NB4 (cell line): ENCODE measurements around the gene RGR.
A peak's percentile ranks its signal among the peaks of the same experiment; 100 is the strongest.

ENCODE experiments used
- DNase-seq: peaks from one replicate; pipeline ENCODE4 v3.0.0; 2010; ENCODE audit warnings: low read depth
- H3K4me3 ChIP-seq: one replicate; pipeline ENCODE4 v1.5.1; 2011; ENCODE audit warnings: mild to moderate bottlenecking, low read depth, low read length, moderate library complexity
- CTCF ChIP-seq: IDR thresholded peaks from one replicate; pipeline ENCODE4 v1.5.1; 2012; ENCODE audit warnings: low read depth, low read length
- MAX ChIP-seq: IDR thresholded peaks from 2 replicates; pipeline ENCODE4 v1.6.1; 2011; ENCODE audit warnings: low read depth, low read length
- MYC ChIP-seq: IDR thresholded peaks from 2 replicates; pipeline ENCODE4 v1.6.1; 2011; ENCODE audit warnings: low read depth, low read length
- POLR2A ChIP-seq: IDR thresholded peaks from 2 replicates; pipeline ENCODE4 v1.6.1; 2011; ENCODE audit warnings: mild to moderate bottlenecking; ENCODE audit not compliant: insufficient read length; ENCODE audit errors: extremely low read depth

Gene RGR

DNA sequence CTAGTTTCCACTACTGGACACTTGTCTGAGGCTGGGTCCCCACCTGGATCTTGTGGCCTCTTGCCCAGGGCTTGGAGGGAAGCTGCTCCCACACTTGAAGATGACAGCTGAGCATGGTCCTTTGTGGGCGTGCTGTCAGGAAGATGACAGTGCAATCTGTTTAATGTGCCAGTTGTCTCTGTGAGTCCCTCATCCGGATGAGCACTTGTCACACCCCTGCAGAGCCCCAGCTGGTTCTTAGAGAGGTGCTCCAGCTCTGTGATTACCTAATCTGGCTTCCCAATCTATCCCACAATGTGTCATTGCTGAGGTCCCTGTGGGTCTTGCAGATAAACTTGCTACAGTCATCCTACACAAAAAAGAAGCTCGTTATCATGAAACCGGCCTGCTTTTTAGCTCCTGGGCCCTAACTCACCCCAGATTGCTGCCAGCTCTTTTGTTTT is 48.7 kb downstream of the RGR start:
- DNase-seq: peak; percentile 52
- TF ChIP-seq POLR2A (no peak), CTCF (no peak), MYC (no peak), MAX (no peak)
- H3K4me3 ChIP-seq: no peak overlapping the region

DNA sequence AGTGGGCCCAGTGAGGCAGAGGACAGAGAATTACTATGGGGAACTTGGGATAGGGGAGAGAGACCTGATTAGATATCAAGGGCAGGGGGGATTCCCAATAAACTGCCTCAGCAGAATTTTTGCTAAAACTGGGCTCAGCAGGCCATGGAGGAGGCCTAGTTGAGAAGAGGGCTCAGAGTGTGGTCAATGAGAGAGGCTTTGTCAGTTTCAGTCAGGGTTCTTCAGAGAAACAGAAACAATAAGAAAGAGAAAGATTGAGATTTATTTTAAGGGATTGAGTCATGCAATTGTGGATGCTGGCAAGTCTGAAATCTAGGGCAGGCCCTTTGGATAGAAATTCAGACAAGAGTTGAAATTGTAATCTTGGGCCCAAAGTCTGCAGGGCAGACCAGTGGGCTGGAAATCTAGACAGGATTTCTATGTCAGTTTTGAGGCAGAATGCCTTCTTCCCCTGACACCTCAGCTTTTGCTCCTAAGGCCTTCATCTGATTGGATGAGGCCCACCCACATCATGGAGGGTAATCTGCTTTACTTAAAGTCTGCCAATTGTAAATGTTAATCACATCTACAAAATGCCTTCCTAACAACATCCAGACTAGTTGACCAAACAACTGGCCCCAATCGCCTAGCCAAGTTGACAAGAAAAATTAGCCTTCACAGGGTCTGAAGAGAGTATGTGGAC is 50.1 kb downstream of the RGR start:
- TF ChIP-seq CTCF (no peak), MAX (no peak), POLR2A (no peak), MYC (no peak)
- DNase-seq: no peak
- H3K4me3 ChIP-seq: no peak overlapping the region

DNA sequence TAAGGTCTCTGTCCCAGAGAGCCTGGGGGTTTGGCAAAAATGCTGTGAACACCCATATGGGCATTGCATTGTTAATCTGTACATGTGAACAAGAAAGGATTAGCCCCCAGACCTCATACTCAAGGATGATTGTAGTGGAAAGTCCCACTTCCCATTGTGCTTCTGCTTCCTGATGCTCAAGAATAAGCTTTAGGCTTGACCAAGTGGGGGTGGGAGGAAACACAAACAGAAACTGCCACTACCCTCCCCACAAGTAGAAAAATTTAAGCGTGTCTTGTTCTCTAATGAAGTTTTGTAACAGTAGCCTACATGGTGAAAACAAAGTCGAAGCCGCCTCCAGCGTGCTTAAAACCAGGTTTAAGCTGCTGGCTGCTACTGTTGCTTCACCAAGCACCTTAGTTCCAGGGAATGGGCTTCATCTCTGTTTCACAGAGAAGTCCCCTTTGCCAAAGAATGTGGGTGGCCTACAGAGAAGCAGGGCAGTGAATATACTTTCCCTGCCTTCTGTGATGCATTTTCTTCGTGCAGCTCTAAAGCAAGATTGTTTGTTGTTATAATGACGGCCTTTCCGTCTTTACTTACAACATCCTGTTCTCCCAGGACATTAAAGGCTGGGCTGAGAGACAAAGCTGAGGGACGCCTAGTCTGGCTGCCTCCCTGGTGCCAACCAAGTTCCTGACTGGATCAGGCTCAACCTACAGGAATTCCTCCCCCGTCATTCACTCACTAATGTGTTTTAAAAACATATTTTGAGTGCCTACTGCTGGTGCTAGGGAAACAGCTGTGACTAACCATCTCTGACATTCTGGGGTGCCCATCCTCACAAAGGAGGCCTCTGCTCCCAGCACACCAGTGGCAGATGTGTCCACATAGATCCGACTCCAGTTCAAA is 51.5 kb downstream of the RGR start:
- TF ChIP-seq MAX (no peak), MYC (no peak), POLR2A (no peak), CTCF (no peak)
- H3K4me3 ChIP-seq: no peak overlapping the region
- no peak for DNase-seq

DNA sequence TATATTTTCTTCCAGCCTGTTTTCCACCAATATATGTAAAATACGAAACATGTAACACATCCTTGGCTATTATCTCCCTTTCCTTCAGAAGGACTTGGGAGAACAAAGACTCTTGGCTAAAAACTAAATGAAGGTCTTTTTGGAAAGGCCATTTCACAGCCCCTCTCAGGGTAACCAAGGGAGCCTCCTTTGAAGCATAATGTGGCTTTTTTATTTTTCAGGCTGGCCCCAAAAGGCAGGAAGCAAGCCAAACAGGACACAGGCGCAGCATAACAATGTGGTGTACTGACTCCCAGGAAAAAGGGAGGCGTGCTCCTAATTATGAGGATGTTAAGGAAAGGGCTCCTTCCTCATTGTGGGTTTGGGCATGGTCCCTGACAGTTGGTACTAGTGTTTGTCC is 53.2 kb downstream of the RGR start:
- DNase-seq: no peak
- TF ChIP-seq MYC (no peak), POLR2A (no peak), CTCF (no peak), MAX (no peak)
- H3K4me3 ChIP-seq: no peak overlapping the region

DNA sequence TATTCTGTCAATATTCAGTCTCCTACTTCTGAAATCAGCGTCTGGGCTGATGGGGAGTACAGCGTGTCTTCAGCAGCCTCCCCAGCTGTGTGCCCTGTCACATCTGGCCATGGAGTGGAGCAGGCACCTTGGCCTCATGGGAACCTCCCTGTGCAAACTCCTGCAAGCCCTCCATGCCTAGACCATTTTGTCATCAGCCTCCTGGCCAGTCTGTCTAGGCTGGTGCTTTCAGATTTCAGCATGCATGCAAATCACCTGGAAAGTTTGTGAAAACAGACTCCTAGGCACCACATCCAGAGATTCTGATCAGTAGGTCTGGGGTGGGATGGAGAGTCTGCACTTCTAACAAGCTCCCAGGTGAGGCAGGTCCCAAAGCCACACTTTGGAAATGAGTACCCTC is 57.4 kb downstream of the RGR start:
- no peak for TF ChIP-seq MAX
- no peak for TF ChIP-seq CTCF
- no peak for TF ChIP-seq MYC
- no peak for TF ChIP-seq POLR2A
- H3K4me3 ChIP-seq: no peak overlapping the region
- no peak for DNase-seq
